H9 (cell line): Measurements from ENCODE around the gene TM4SF20. TPM values are rescaled to one million over a fixed set of nuclear protein-coding genes. Genes with fewer than 3 reads are reported as not detected.

Experiments used
- DNase-seq: peaks from one replicate; pipeline ENCODE4 v3.0.0-alpha.2; 2017
- H2AFZ ChIP-seq: one replicate; pipeline ENCODE4 v1.6.1; 2013; ENCODE audit warnings: mild to moderate bottlenecking, low read length, control low read depth, moderate library complexity
- H2AK5ac ChIP-seq: 2 replicates; pipeline ENCODE4 v1.6.1; 2013; ENCODE audit warnings: low read length, control low read depth, mixed read lengths; ENCODE audit not compliant: insufficient read length
- H2BK120ac ChIP-seq: one replicate; pipeline ENCODE4 v1.6.1; 2013; ENCODE audit warnings: low read depth, mild to moderate bottlenecking, low read length, control low read depth, inconsistent platforms; ENCODE audit not compliant: poor library complexity, severe bottlenecking
- H2BK12ac ChIP-seq: 2 replicates; pipeline ENCODE4 v1.6.1; 2013; ENCODE audit warnings: low read length, control low read depth, mixed read lengths, low read depth; ENCODE audit not compliant: insufficient read length
- H2BK15ac ChIP-seq: 2 replicates; pipeline ENCODE4 v1.6.1; 2013; ENCODE audit warnings: low read depth, low read length, control low read depth
- H2BK20ac ChIP-seq: one replicate; pipeline ENCODE4 v1.6.1; 2013; ENCODE audit warnings: low read depth, mild to moderate bottlenecking, low read length, control low read depth, inconsistent platforms; ENCODE audit not compliant: poor library complexity, severe bottlenecking
- H2BK5ac ChIP-seq: 2 replicates; pipeline ENCODE4 v1.6.1; 2013; ENCODE audit warnings: low read length, control low read depth, mixed read lengths; ENCODE audit not compliant: insufficient read length
- H3K14ac ChIP-seq: 2 replicates; pipeline ENCODE4 v1.6.1; 2013; ENCODE audit warnings: low read length, control low read depth; ENCODE audit not compliant: insufficient read depth
- H3K18ac ChIP-seq: 2 replicates; pipeline ENCODE4 v1.6.1; 2013; ENCODE audit warnings: low read depth, mild to moderate bottlenecking, mixed read lengths, low read length, control low read depth; ENCODE audit not compliant: insufficient read length
- H3K23ac ChIP-seq: 2 replicates; pipeline ENCODE4 v1.6.1; 2013; ENCODE audit warnings: low read length, control low read depth, mixed read lengths, low read depth; ENCODE audit not compliant: insufficient read length
- H3K23me2 ChIP-seq: 2 replicates; pipeline ENCODE4 v1.6.1; 2013; ENCODE audit warnings: low read depth, mild to moderate bottlenecking, mixed read lengths, low read length, control low read depth; ENCODE audit not compliant: insufficient read length, poor library complexity, severe bottlenecking
- H3K27ac ChIP-seq: 2 replicates; pipeline ENCODE4 v1.5.1; 2013; ENCODE audit warnings: low read length, control low read depth, mixed read lengths, low read depth; ENCODE audit not compliant: insufficient read length
- H3K27me3 ChIP-seq: 2 replicates; pipeline ENCODE4 v1.6.1; 2013; ENCODE audit warnings: low read length, control low read depth, inconsistent platforms; ENCODE audit not compliant: insufficient read depth
- H3K4ac ChIP-seq: 2 replicates; pipeline ENCODE4 v1.6.1; 2013; ENCODE audit warnings: low read depth, mild to moderate bottlenecking, control low read depth, inconsistent platforms, low read length, moderate library complexity
- H3K4me1 ChIP-seq: 2 replicates; pipeline ENCODE4 v1.6.1; 2013; ENCODE audit warnings: low read length, control low read depth, inconsistent platforms; ENCODE audit not compliant: insufficient read depth
- H3K4me2 ChIP-seq: 2 replicates; pipeline ENCODE4 v1.6.1; 2013; ENCODE audit warnings: low read length, control low read depth, mixed read lengths; ENCODE audit not compliant: insufficient read length, insufficient read depth
- H3K56ac ChIP-seq: 2 replicates; pipeline ENCODE4 v1.6.1; 2013; ENCODE audit warnings: low read depth, mild to moderate bottlenecking, mixed read lengths, low read length, control low read depth; ENCODE audit not compliant: insufficient read length
- H3K79me1 ChIP-seq: 2 replicates; pipeline ENCODE4 v1.6.1; 2013; ENCODE audit warnings: low read depth, mild to moderate bottlenecking, moderate library complexity, low read length, control low read depth, inconsistent platforms; ENCODE audit not compliant: insufficient read depth, poor library complexity, severe bottlenecking
- H3K79me2 ChIP-seq: 2 replicates; pipeline ENCODE4 v1.6.1; 2013; ENCODE audit warnings: low read length, control low read depth, inconsistent platforms; ENCODE audit not compliant: insufficient read depth
- H3K9ac ChIP-seq: 2 replicates; pipeline ENCODE4 v1.6.1; 2013; ENCODE audit warnings: low read length, control low read depth, mixed read lengths; ENCODE audit not compliant: insufficient read length; ENCODE audit errors: extremely low read depth
- H3K9me3 ChIP-seq: one replicate; pipeline ENCODE4 v1.6.1; 2013; ENCODE audit warnings: low read depth, low read length, inconsistent platforms; ENCODE audit not compliant: control insufficient read depth
- H3T11ph ChIP-seq: one replicate; pipeline ENCODE4 v1.6.1; 2013; ENCODE audit warnings: mild to moderate bottlenecking, low read length, control low read depth, inconsistent platforms
- H4K20me1 ChIP-seq: one replicate; pipeline ENCODE4 v1.6.1; 2013; ENCODE audit not compliant: control insufficient read depth, insufficient read length, insufficient read depth
- H4K5ac ChIP-seq: 2 replicates; pipeline ENCODE4 v1.6.1; 2013; ENCODE audit warnings: low read depth, mild to moderate bottlenecking, mixed read lengths, low read length, control low read depth; ENCODE audit not compliant: insufficient read length
- H4K8ac ChIP-seq: replicated peaks from 2 replicates; pipeline ENCODE4 v1.6.1; 2013; ENCODE audit warnings: low read length, control low read depth, mixed read lengths, low read depth; ENCODE audit not compliant: insufficient read length
- H4K91ac ChIP-seq: 2 replicates; pipeline ENCODE4 v1.6.1; 2013; ENCODE audit warnings: low read depth, mild to moderate bottlenecking, moderate library complexity, mixed read lengths, low read length, control low read depth; ENCODE audit not compliant: insufficient read length
- H3K27ac Mint-ChIP-seq, 3 experiments: 2 replicates in 2 of 3; 3 replicates in 1 of 3; pipeline ENCODE4 v1.8.0; 2020 to 2021; ENCODE audit warnings: mixed read lengths in 3 of 3, mild to moderate bottlenecking in 1 of 3, moderate library complexity in 1 of 3
- H3K27me3 Mint-ChIP-seq: 2 replicates; pipeline ENCODE4 v1.8.0; 2021; ENCODE audit warnings: low read depth, mild to moderate bottlenecking, moderate library complexity, mixed read lengths
- H3K36me3 Mint-ChIP-seq, 3 experiments: 2 replicates in 2 of 3; 3 replicates in 1 of 3; pipeline ENCODE4 v1.8.0; 2020 to 2021; ENCODE audit warnings: low read depth in 3 of 3, mixed read lengths in 3 of 3; ENCODE audit not compliant: insufficient read depth in 1 of 3
- H3K4me1 Mint-ChIP-seq, 2 experiments: 2 replicates each; pipeline ENCODE4 v1.8.0; 2020; ENCODE audit warnings: mixed read lengths in 2 of 2
- H3K4me3 Mint-ChIP-seq, 2 experiments: 2 replicates in 1 of 2; 3 replicates in 1 of 2; pipeline ENCODE4 v1.8.0; 2020 to 2021; ENCODE audit warnings: mild to moderate bottlenecking in 2 of 2, mixed read lengths in 2 of 2, moderate library complexity in 1 of 2
- H3K9me3 Mint-ChIP-seq, 2 experiments: 2 replicates in 1 of 2; 3 replicates in 1 of 2; pipeline ENCODE4 v1.8.0; 2020; ENCODE audit warnings: mild to moderate bottlenecking in 2 of 2, mixed read lengths in 2 of 2, moderate library complexity in 1 of 2
- CTCF ChIP-seq: fragments of 200-600 bp; sonication (generic); conservative IDR thresholded peaks from 3 replicates; pipeline ENCODE4 v1.8.0; 2021; ENCODE audit warnings: antibody characterized with exemption, mild to moderate bottlenecking
- WGBS: extraction: QIAGEN DNeasy Blood & Tissue Kit; methylation state at CpG from one replicate; pipeline ENCODE4 v1.1.7; 2013; ENCODE audit warnings: missing lambda C conversion rate, low lambda C conversion rate, mixed read lengths; ENCODE audit not compliant: insufficient read length; ENCODE audit errors: extremely low coverage; 5-methylcytosine and 5-hydroxymethylcytosine counted together
- total RNA-seq: library from RNA; stranded (reverse); gene quantifications from 2 replicates; pipeline ENCODE4 v1.2.1, GENCODE V29; 2021

The TM4SF20 gene
- total RNA-seq, 1 experiment from 2014 or later: not detected

- Histone ChIP-seq H3K27ac (no peak overlapping the region), H2BK12ac (no peak overlapping the region), H4K91ac (no peak overlapping the region), H4K8ac (no peak overlapping the region), H4K5ac (no peak overlapping the region), H2BK20ac (no peak overlapping the region), H3K14ac (no peak overlapping the region), H3K27me3 (no peaks in the 10 kb centered on the region), H2BK5ac (no peak overlapping the region), H2AK5ac (no peak overlapping the region), H2AFZ (no peak overlapping the region), H4K20me1 (no peaks in the 10 kb centered on the region), H3K79me2 (peaks cover 2% of the 10 kb centered on the region; the same call in 1 of the 2 replicates), H3K23me2 (peaks cover 6% of the 10 kb centered on the region), H3K4ac (no peak overlapping the region), H3K56ac (no peak overlapping the region), H3K23ac (no peak overlapping the region), H2BK120ac (no peak overlapping the region), H3K79me1 (no peaks in the 10 kb centered on the region), H3K4me2 (no peak overlapping the region), H3K4me1 (no peaks in the 10 kb centered on the region; the same call in 1 of the 2 replicates), H3K9me3 (no peaks in the 10 kb centered on the region), H3T11ph (no peak overlapping the region), H2BK15ac (no peak overlapping the region), H3K18ac (no peak overlapping the region), H3K9ac (no peak overlapping the region)
- H3K27me3 Mint-ChIP-seq: no peaks in the 10 kb centered on the region
- H3K4me1 Mint-ChIP-seq: peaks cover 25 to 28% of the 10 kb centered on the region in 2 experiments
- H3K4me3 Mint-ChIP-seq: peak overlapping the region; percentile 93 to 94; a peak in 3 of 5 replicates
- TF ChIP-seq CTCF: no peak
- H3K9me3 Mint-ChIP-seq: peaks cover 38 to 40% of the 10 kb centered on the region in 2 experiments
- WGBS: no CpG with 5 or more reads among the region's 4 CpGs
- H3K36me3 Mint-ChIP-seq: peaks cover 21 to 43% (median 33%) of the 10 kb centered on the region in 3 experiments
- no peak overlapping the region for H3K27ac Mint-ChIP-seq
- DNase-seq: no peak
These were observed 55.3 kb downstream of the TM4SF20 start for GRCh38 chr2:227323818-227324217.
